Measurements from ENCODE around the gene MAMDC2. TPM values are rescaled to one million over a fixed set of nuclear protein-coding genes. Genes with fewer than 3 reads are reported as not detected.

The MAMDC2 gene
- total RNA-seq, 1 donor from 2014 or later: 0.21 TPM

DNA sequence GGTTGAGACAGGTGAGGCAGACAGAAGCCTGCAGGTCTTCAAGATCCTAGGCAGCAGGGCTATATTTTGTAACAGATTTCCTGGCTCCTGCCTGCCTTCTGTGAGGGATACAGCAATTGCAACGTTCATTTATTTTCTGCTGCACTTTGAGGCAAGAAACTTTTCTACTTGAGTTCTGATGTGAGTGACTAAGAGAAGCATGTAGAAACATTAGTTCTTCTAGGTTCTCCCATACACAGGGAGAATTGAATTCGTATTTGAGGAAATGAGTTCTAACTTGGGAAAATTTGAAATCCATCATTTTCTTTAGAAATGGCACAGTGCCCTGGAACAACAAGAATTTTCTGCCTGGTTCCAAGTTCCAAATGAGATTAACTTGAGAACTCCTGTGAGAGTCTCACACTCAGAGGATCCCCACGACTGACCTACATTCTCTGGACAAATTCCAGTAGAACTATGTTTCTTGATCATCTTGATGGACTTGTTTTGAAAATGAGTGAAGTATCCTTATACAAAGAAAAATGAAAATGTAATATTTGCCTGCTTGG is 15.0 kb downstream of the MAMDC2 start:
- H3K27ac Mint-ChIP-seq (ENCODE audit: unreplicated experiment): no peak overlapping the region
- DNase-seq (ENCODE audit: low read depth, low spot score): no peak
- H3K9me3 Mint-ChIP-seq: no peaks in the 10 kb centered on the region
- H3K36me3 Mint-ChIP-seq (ENCODE audit: low read depth): no peaks in the 10 kb centered on the region
- peaks cover 30% of the 10 kb centered on the region for H3K27me3 Mint-ChIP-seq (ENCODE audit: low read depth)
- no peak overlapping the region for H3K4me3 Mint-ChIP-seq
- TF ChIP-seq, protein P1, sequence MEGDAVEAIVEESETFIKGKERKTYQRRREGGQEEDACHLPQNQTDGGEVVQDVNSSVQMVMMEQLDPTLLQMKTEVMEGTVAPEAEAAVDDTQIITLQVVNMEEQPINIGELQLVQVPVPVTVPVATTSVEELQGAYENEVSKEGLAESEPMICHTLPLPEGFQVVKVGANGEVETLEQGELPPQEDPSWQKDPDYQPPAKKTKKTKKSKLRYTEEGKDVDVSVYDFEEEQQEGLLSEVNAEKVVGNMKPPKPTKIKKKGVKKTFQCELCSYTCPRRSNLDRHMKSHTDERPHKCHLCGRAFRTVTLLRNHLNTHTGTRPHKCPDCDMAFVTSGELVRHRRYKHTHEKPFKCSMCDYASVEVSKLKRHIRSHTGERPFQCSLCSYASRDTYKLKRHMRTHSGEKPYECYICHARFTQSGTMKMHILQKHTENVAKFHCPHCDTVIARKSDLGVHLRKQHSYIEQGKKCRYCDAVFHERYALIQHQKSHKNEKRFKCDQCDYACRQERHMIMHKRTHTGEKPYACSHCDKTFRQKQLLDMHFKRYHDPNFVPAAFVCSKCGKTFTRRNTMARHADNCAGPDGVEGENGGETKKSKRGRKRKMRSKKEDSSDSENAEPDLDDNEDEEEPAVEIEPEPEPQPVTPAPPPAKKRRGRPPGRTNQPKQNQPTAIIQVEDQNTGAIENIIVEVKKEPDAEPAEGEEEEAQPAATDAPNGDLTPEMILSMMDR (conservative IDR thresholded peaks at IDR 0.05): no peak
- no peaks in the 10 kb centered on the region for H3K4me1 Mint-ChIP-seq

DNA sequence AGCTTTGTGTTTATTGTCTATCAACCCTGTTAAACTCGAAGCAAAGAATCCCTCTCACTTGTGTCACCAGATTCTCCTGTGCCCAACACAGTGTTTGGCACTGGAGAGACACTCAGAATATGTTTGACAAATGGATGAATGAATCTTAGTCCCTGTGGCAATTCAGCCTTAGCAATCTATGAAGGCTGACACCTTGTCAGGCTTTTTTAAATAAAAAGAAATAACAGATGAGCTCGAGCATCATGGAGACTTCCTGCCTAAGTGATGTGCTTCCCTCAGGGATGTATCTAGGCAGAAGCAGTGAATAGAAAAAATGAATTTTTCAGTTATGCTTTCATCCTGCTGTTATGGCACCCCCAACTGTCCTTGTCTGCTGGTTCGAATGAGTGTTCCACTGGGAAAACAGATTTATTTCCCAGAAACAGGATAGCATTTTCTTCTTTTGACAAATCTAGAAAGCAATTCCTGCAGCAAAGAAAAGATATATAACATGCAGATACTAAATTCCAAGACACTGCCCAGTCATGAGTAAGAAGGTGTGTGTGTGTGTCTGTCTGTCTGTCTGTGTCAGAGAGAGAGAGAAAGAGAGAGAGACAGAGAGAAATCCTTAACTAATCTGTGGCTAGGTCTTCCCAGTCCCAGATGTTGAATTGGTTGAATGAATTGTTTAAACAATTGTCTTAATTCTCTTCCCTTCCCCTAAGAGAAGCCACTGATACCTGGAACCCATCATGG is 16.7 kb downstream of the MAMDC2 start:
- Mint-ChIP-seq H3K4me3 (no peak overlapping the region), H3K27ac (ENCODE audit: unreplicated experiment) (no peak overlapping the region), H3K9me3 (no peaks in the 10 kb centered on the region), H3K27me3 (ENCODE audit: low read depth) (peaks cover 25% of the 10 kb centered on the region), H3K36me3 (ENCODE audit: low read depth) (no peaks in the 10 kb centered on the region), H3K4me1 (no peaks in the 10 kb centered on the region)
- TF ChIP-seq, protein P1 (conservative IDR thresholded peaks at IDR 0.05): no peak
- no peak for DNase-seq (ENCODE audit: low read depth, low spot score)

DNA sequence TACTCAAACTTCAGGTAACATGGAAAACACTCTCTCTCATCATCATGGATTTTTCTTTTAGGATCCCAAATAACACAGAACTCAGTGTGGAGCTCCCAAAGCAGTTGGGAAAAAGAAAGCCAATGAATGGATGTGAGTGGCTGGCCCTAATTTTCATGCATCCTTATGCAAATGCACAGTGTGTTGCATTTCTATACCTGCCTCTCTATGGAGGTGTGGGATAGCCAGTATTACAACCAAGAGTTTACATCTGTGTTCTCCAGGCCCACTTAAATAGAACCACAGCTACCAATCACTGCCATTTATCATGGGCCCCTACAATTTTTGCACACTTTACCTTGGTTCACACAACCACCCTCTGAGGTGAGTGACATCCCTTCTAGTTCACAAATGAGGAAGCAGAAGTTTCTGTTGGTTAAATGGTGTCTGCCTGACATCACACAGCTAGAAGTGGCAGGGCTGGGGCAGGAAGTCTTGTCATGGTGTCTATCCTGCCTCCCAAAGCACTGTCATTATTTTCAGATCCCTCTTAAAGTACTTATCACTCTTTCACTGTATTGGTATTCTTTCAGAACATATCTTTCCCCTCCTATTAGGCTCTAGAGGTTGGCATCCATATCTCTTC is 17.3 kb downstream of the MAMDC2 start:
- Mint-ChIP-seq H3K36me3 (ENCODE audit: low read depth) (no peaks in the 10 kb centered on the region), H3K4me1 (no peaks in the 10 kb centered on the region), H3K4me3 (no peak overlapping the region)

DNA sequence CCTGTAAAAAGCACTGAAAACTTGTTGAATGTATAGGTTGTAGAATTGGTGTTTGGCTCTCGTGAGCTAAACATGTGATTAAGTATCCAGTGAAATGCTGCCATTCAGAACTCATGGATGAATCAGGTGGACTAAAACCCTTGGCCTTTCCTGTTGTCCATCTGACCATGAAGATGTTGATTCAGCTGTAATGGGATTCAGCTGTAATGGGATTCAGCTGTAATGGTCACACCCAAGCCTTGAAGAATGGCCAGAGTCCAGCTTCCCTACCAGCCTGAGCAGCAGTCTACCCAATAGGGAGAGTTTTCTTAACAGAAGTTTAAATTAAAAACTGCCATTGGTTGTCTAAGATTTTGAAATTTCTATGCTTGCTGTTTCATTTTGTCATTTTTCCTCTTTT is 18.1 kb downstream of the MAMDC2 start:
- Mint-ChIP-seq H3K4me1 (no peaks in the 10 kb centered on the region), H3K4me3 (no peak overlapping the region), H3K36me3 (ENCODE audit: low read depth) (no peaks in the 10 kb centered on the region), H3K27ac (ENCODE audit: unreplicated experiment) (no peak overlapping the region), H3K27me3 (ENCODE audit: low read depth) (peaks cover 18% of the 10 kb centered on the region), H3K9me3 (no peaks in the 10 kb centered on the region)
- no peak for DNase-seq (ENCODE audit: low read depth, low spot score)
- TF ChIP-seq, protein P1 (conservative IDR thresholded peaks at IDR 0.05): no peak

More for the DNA sequence above, 17.3 kb downstream of the MAMDC2 start:
- TF ChIP-seq, protein P1 (conservative IDR thresholded peaks at IDR 0.05): no peak
- DNase-seq (ENCODE audit: low read depth, low spot score): no peak
- no peaks in the 10 kb centered on the region for H3K9me3 Mint-ChIP-seq
- no peak overlapping the region for H3K27ac Mint-ChIP-seq (ENCODE audit: unreplicated experiment)
- peaks cover 22% of the 10 kb centered on the region for H3K27me3 Mint-ChIP-seq (ENCODE audit: low read depth)

DNA sequence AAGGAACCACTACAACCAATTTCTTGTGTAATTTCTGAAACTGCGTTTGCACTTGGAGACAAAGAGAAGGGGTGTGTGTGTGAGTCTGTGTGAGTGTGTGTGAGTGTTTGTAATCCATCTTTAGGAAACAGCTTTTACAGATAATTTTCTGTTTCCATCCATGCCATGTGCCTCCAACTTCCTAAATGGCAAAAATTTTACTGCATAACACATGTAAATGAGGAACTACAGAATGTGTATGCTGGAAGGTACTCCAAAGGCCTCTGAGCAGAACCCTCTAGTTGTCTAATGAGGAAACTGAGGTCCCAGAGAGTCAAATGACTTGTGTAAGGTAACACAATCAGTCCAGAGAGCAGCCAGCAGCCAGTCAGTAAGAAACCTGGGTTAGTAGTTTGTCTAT is 20.8 kb downstream of the MAMDC2 start:
- no peaks in the 10 kb centered on the region for H3K4me1 Mint-ChIP-seq
- H3K27ac Mint-ChIP-seq (ENCODE audit: unreplicated experiment): no peak overlapping the region
- no peak overlapping the region for H3K4me3 Mint-ChIP-seq
- H3K36me3 Mint-ChIP-seq (ENCODE audit: low read depth): no peaks in the 10 kb centered on the region
- TF ChIP-seq, protein P1 (conservative IDR thresholded peaks at IDR 0.05): no peak
- no peaks in the 10 kb centered on the region for H3K9me3 Mint-ChIP-seq
- H3K27me3 Mint-ChIP-seq (ENCODE audit: low read depth): peaks cover 13% of the 10 kb centered on the region
- no peak for DNase-seq (ENCODE audit: low read depth, low spot score)

Data from neural crest cell (in vitro differentiated cells).